ENCODE results near the gene S100A7.
"Not testable (repeated sequence)": the region's sequence is repeated elsewhere in the genome, so short reads cannot be mapped to it uniquely, and the experiment has no call there.

- not testable (repeated sequence) for TF ChIP-seq CTCF (IDR thresholded peaks at IDR 0.05; ENCODE audit: low read depth, low read length, poor library complexity, severe bottlenecking); EZH2phosphoT487 (IDR thresholded peaks at IDR 0.05; ENCODE audit: borderline replicate concordance, low read length)
Measured at GRCh38 chr1:153418758-153419435, 41.6 kb downstream of the S100A7 start.

Data from DOHH2 (cell line).